PC-3 (cell line): Measurements from ENCODE around the gene ID4.

Experiments
- EZH2 ChIP-seq: fragments of 300-600 bp; sonication (generic); IDR thresholded peaks from one replicate; pipeline ENCODE4 v1.6.1; 2017; ENCODE audit warnings: antibody characterized with exemption, mild to moderate bottlenecking, low read length; ENCODE audit not compliant: unreplicated experiment
- EZH2phosphoT487 ChIP-seq: fragments of 300-600 bp; sonication (generic); IDR thresholded peaks from 2 replicates; pipeline ENCODE4 v1.6.1; 2018; ENCODE audit warnings: mild to moderate bottlenecking, antibody characterized with exemption, low read length, borderline replicate concordance
- TF ChIP-seq, protein P1 (sequence below): fragments of 300-600 bp; sonication (generic); conservative IDR thresholded peaks from 2 replicates; pipeline ENCODE4 v1.5.1; 2017; ENCODE audit warnings: antibody characterized with exemption, low read depth, mild to moderate bottlenecking, low read length

- TF ChIP-seq, protein P1, sequence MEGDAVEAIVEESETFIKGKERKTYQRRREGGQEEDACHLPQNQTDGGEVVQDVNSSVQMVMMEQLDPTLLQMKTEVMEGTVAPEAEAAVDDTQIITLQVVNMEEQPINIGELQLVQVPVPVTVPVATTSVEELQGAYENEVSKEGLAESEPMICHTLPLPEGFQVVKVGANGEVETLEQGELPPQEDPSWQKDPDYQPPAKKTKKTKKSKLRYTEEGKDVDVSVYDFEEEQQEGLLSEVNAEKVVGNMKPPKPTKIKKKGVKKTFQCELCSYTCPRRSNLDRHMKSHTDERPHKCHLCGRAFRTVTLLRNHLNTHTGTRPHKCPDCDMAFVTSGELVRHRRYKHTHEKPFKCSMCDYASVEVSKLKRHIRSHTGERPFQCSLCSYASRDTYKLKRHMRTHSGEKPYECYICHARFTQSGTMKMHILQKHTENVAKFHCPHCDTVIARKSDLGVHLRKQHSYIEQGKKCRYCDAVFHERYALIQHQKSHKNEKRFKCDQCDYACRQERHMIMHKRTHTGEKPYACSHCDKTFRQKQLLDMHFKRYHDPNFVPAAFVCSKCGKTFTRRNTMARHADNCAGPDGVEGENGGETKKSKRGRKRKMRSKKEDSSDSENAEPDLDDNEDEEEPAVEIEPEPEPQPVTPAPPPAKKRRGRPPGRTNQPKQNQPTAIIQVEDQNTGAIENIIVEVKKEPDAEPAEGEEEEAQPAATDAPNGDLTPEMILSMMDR: no peak
- TF ChIP-seq EZH2 (no peak), EZH2phosphoT487 (no peak)
Measured at GRCh38 chr6:19837511-19838441, 606 bp downstream of the ID4 start.
